ENCODE data around the gene GRIK1.

Gene GRIK1

DNA sequence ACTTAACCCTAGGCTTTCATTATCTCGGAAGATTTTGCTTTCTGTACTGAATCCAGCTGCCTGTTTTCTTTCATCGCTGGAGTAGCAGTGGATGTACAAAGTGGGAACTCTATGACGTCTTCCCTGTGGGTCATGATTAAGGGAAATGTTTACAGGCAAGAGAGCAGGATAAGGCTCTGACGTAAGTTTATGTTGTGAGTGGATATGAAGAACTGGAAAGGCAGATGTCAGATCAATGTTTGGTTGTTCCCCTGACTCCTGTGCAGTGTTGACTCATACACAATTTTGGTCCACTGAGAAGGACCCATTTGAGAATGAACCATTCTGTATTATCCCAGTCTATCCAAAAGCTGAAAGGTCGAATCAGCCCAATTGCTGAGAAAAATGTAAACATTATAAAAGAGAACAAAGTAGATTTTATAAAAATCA is 292.4 kb downstream of the GRIK1 start:
- DNase-seq (ENCODE audit: low read depth in 2 of 3, low spot score in 2 of 3) = no peak

DNA sequence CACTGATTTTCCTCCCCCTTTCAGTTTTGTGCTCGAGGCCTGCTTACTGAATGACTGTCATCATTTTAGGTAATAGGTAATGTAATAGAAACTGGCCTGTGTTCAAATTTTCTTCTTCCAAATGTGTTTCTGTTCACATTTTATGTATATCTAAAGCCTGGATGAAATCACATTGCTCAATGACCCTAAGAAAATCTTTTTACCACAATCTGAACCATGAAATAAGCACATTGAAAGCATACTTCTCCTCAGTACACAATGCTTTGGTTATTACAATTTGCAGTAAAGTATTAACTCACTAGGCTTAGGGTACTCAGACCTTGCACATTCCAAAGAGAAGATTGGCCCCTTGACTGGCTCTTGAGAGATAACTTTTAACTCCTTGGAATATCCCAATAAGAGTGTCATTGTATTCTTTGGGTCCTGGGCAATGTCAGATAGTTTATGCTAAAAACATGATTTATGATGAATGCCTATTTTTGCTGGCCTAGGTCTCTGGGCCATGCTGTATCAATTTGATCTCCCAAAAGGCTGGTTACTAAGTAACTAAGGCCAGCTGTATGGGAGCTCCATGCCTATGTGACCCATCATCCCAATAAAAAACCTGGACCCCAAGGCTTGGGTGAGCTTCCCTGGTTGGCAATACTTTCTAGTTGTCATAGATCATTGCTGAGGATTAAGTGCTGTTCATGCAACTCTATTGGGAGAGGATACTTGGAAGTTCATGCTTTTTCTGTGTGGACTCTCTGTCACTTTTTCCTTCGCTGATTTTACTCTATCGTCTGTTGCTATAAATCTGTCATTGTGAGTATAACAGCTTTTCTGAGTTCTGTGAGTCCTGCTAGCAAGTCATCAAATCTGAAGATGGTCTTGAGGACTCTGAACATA is 293.9 kb downstream of the GRIK1 start:
- DNase-seq (ENCODE audit: low read depth in 2 of 3, low spot score in 2 of 3) = no peak

DNA sequence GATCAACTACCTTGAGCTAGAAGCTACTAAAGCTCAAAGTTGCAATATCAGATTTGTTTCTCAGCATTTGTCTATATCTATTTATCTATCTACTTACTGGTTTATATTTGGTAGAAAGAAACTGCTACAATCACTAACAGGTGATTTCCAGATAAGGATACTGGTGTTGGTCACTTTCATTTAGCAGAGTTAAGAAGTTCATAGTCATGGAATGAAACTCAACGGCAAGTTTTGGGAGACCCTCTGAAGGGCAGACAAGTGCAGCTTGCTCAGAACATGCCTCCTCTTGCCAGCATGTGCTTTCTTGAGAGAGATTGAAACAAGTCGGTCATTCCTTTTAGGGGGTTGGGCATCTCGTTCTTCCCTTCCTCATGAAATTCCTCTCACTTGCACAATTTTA is 296.5 kb downstream of the GRIK1 start:
- DNase-seq (ENCODE audit: low read depth in 2 of 3, low spot score in 2 of 3) = no peak

DNA sequence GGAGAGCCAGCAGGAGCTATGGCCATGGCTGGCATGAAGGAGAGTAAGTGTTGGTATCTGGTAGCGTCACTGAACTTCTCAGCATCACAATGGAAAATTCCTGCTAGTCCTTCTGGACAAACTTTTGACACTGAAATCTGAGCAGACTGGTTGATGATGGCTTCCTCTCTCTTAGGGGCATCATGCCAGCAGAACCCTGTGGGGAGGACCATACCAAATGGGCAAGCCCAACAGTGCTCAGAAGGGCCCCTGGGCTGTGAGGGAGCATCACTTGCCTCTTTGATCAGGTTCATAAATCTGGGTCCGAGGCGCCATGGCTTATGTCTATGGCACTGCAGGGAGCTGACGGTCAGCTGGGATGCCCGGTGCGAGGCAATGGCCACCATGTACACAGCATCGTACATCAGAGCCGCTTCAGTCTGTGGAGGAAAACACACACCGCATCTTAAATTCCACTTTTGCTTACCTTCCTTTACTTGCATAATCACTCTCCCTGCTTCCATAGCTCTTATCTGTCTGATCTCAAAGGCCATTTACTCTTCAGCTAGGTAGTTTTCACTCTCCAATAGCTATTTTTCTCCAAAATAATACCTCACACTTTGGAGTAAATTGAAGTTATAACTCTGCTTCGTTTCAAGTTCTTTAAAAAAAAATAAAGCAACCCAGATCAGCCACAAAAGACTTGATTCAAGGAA is 297.1 kb downstream of the GRIK1 start:
- no peak for DNase-seq (ENCODE audit: low read depth in 2 of 3, low spot score in 2 of 3)

DNA sequence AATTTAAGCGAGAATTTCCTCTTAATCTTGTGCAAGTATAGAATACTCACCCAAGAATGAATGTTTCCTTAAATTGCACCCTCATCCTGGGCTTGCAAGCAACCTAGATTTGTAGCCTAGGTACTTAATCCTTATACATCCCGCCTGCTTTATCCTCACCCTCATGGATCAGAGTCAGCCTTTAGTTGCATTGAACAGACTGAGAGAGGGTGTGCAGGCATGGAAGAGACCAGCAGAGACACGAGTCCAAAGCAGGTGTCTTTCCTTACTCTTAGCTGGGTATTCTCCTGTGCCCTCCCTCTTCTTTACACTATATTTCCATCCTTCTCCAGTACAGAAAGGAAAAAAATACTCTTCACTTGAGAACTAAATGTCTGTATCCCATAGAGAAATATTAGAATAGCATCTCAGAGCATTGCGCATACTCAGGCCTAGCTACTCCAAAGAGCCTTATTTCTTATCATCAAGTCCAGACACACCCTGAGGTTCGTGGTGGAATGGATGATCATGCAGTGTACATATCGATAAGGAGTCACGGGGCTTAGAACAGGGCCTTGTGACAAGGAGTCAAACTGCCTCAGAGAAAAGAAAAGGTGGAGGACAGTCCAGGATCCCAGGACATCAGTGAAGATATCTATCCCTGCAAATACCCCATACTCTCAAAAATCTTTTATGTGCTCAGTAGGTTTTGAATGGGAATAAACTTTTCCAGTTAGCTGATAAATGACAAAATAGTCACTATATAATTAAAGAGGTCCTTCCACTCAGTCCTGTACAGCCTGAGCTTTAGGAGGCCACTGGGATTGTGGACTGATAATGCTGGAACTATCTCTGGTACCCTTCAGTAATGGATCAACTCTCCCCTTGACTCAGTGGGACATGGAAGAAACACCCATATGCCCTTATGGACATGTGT is 297.9 kb downstream of the GRIK1 start:
- DNase-seq (ENCODE audit: low read depth in 2 of 3, low spot score in 2 of 3) = no peak

DNA sequence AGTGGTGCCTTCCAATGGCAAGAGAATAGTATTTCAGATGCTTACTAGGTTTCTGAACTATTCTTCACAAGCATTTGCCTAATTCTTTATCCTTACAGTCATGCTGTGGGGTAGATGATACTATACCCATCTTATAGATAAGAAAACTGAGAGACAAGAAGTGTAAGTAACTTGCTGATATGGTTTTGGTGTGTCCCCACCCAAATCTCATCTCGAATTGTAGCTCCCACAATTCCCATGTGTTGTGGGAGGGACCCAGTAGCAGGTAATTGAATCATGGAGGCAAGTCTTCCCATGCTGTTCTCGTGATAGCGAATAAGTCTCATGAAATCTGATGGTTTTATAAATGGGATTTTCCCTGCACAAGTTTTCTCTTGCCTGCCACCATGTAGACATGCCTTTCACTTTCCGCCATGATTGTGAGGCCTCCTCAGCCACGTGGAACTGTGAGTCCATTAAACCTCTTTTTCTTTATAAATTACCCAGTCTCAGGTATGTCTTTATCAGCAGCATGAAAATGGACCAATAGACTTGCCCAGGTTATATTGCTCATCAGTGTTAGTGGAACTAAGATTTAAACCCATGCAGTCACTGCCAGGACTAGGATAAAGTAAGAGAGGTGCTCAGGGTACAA is 298.7 kb downstream of the GRIK1 start:
- no peak for DNase-seq (ENCODE audit: low read depth in 2 of 3, low spot score in 2 of 3)

DNA sequence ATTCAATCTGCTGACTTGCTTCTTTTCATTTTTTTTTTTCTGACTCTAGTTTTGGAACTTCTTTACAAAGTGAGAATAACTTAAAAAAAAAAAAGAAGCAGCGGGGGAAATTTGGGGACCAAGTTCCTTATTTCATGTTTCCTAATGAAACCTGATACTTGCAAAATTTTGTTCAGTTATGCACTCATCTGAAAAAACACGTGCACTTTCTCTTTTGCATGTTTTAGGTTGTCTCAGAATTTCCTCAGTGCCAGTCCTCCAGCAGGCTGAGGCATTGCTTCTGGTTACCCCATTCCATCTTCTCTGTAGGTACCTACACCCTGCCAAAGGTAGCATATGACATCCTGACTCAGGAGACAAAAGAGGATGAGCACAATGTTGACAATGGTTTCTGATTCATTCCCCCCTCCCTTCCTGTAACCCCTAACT is 299.7 kb downstream of the GRIK1 start:
- no peak for DNase-seq (ENCODE audit: low read depth in 2 of 3, low spot score in 2 of 3)

DNA sequence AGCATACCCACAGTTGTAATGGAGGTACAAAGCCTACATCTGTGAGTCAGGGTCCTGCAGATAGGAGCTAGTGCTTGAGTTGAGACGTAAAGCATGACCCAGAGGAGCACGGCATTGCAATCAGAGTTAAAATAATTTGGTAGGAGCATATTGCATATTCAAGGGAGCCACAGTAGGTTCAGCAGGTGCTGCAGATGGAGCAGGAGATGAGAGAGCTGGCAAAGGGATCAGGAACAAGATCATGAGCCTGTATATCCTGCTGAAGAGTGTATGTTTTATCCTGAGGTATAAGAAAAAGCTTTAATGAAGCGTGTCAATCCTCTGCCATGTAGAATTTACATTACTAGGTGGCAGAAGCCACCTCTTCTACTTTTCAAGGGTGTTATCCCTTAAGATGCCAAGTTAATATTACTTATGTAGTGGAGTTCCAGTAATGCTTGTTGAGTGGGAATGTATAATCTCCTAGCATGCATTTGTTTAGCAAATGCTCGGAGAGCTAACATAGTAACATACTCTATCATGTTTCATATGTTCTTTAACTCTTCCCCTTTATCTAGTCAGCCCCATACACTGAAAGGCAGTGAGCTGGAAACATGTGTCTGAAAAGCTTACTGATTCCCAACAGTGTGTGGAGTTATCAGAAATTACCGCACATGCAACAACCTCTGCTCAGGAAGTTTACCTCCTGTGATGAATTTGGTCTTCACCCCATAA is 300.3 kb downstream of the GRIK1 start:
- no peak for DNase-seq (ENCODE audit: low read depth in 2 of 3, low spot score in 2 of 3)

DNA sequence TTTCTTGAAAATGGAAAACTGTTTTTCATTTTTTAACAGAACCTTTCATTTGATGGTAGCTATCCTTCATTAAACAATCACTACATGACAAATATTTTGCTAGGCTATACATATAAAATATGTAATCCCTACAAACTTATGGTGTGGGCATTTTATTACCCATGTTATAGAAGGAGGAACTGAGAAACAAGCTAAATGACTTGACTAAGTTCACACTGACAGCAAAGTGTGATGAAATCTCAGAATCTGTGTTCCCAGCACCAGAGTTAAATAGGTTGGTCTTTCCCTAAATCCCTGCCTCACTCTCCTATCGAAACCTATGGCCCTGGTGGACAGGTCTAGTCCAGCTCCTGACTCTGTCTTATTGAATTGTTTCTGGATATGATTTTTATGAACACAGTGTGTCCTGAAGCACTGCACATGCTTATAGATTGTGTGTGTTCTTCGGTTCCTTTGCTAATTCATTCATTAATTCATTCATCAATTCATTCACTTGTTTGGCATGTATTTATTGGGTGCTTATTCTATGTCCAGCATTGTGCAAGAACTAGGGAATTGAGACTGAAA is 301.0 kb downstream of the GRIK1 start:
- no peak for DNase-seq (ENCODE audit: low read depth in 2 of 3, low spot score in 2 of 3)

DNA sequence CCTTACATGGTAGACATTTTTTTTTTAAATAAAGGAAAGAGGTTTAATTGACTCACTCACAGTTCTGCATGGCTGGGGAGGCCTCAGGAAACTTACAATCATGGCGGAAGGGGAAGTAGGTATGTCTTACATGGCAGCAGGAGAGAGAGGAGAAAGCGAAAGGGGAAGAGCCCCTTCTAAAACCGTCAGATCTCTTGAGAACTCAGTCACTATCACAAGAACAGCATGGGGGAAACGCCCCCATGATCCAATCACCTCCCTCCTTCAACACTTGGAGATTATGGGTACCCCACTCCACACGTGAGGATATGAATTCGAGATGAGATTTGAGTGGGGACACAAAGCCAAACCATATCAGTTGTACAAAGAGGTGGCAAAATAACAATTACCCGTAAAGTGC is 301.7 kb downstream of the GRIK1 start:
- no peak for DNase-seq (ENCODE audit: low read depth in 2 of 3, low spot score in 2 of 3)

DNA sequence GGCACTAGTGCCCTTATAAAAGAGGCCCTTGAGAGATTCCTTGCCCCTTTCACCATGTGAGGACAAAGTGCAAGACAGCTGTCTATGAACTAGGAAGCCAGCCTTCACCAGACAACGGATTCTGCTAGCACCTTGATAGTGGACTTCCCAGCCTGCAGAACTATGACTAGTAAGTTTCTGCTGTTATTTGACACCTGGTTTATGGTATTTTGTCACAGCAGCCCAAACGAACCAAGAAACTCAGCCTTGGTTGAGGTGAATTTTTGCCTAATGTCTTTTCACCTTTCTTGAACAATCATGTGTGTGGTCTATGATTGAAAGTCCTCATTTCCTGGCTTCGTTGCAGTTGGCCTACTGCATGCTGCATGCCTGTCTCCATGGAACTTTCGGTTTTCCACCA is 302.2 kb downstream of the GRIK1 start:
- DNase-seq (ENCODE audit: low read depth in 2 of 3, low spot score in 2 of 3) = no peak

DNA sequence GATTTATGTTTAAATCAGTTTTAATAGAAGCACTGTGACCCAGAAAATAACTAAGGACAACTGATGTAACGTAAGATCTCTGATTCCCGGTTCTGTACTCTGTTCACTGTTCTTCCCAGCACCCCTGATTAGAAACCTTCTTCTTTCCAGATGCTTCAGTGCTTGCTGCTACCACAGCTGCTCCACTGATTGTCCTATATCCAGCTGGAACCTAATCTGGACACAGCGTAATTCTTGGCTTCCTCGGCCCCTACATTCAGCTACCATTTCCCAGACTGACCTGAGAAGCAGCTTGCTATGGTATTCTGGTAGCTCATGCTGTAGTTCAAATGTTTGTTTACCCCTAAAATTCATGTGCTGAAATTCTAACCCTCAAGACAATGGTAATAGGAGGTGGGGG is 302.7 kb downstream of the GRIK1 start:
- DNase-seq (ENCODE audit: low read depth in 2 of 3, low spot score in 2 of 3) = no peak

DNA sequence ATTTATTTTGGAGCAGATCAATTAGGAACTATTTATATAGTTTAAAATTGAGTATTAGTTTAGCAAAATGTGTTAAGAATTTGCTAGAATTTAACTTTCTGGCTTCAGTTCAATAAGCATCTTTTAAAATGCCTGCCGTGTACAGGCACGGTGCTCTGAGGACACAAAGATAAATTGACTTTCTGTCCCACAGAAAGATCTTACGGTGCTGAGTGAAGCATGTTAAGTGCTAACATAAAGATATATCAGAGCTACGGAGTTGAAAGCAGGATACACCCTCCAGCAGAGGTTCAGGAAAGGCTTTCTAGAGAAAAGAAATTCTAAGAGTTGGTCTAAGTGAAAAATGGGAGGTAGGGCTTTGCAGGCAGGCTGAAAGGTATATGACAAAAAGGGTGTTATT is 305.4 kb downstream of the GRIK1 start:
- no peak for DNase-seq (ENCODE audit: low read depth in 2 of 3, low spot score in 2 of 3)

DNA sequence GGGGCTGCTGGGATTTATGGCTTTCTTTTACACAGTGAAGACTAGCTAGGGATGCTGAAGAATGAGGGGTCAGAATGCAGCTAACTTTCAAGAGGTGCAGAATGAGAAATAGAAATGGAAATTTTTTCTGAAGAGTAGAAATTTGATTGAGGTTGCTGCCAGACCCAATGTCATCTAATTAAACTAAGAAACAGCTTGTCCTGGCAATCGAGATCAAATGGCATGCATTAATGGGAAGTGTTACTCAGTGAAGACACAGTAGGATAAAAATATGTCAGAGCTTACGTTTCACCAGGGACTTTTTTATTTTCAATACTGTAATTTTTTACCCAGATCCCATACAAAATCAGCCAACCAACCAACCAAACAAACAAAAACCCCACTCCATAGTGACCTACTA is 306.0 kb downstream of the GRIK1 start:
- DNase-seq (ENCODE audit: low read depth in 2 of 3, low spot score in 2 of 3) = no peak

DNA sequence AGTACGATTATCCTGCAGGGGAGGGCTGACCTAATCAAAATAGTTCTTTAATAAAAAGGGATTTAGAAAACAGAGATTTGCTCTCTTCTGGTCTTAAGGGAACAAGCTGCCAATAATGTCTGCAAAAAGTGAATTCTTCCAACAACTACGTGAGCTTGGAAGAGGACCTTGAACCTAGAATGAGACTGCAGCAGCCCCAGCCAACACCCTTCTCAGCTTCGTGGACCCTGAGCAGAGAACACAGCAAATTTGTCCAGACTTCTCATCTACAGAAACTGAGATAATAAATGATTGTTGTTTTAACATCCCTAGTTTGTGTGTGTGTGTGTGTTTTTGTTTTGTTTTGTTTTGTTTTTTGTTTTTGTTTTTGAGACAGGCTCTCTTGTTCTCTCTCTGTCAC is 309.4 kb downstream of the GRIK1 start:
- no peak for DNase-seq (ENCODE audit: low read depth in 2 of 3, low spot score in 2 of 3)

DNA sequence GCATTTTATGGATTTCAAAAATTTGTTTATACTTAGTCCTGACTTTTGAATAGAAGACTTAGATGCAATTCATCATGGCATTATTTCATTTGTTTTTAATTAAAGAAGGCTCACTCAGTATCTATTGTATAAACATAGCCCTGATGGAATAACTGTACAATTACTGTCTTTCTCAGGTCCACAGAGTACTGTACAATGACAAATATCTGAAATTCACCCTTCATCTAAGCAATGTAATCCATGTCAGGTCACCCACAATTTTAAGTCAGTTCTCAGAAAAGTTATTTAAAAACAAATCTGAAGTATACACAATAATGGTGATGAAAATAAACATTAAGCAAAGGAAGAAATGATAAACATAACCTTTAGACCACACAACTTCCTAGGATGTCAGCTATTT is 311.9 kb downstream of the GRIK1 start:
- no peak for DNase-seq (ENCODE audit: low read depth in 2 of 3, low spot score in 2 of 3)

DNA sequence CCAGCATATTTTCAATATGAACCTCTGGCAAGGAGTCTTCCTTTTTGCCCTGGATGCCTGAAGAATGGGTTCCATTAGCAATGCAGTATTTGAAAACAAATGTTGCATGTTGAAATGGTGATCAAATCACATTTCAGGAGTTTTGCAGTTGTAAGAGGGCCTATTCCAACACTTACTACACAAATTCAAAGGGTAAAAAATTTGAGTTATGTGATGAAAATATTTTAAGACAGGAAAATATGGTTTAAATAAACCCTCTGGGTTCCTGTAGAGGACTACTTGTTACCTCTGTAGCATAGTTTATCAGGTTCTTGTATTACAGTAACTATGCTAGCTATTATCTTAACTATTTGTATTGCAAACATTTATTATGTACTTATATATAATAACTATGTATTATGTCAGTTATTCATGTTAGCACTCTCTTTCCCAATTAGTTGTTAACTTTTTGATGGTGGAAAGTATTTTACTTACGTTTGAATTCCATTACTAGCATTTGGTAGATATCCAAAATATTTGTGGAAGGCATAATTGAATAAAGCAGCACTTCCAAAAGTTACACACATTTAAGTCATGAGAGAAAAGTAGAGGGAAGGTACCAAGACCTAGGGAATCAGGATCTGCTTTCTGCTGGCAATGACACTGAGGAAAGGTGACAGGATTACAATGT is 312.9 kb downstream of the GRIK1 start:
- DNase-seq (ENCODE audit: low read depth in 2 of 3, low spot score in 2 of 3) = no peak

DNA sequence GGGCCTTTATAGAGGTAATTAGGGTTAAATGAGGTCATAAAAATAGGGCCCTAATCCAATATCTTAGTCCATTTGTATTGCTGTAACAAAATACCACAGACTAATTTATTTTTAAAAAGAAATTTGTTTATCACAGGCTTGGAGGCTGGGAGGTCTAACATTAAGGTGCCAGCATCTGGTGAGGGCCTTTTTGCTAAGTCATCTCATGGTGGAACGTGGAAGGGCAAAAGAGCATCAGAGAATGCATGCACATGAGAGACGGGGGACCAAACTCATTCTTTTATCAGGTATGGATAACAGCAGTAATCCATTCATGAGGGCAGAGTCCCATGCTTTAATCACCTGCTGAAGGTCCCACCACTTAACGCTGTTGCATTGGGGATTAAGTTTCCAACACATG is 313.8 kb downstream of the GRIK1 start:
- DNase-seq (ENCODE audit: low read depth in 2 of 3, low spot score in 2 of 3) = no peak

DNA sequence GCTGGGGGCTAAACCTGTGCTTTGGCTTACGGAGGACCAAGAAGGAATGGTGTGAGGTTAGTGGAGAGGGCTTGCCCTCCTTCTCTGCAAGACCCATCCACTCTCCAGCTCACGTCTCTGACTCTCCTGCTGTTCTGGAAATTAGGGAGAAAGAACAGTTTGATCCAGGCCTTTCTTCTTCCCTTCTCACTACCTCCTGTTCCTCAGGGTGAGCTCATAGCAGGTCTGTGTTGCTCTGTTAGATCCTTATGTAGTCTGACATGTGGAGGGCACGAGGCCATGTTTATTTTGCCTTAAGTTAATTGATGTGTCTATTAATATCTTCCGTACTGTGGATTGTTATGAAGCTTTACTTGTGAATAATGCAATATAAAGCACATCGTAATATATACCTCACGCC is 315.0 kb downstream of the GRIK1 start:
- no peak for DNase-seq (ENCODE audit: low read depth in 2 of 3, low spot score in 2 of 3)

DNA sequence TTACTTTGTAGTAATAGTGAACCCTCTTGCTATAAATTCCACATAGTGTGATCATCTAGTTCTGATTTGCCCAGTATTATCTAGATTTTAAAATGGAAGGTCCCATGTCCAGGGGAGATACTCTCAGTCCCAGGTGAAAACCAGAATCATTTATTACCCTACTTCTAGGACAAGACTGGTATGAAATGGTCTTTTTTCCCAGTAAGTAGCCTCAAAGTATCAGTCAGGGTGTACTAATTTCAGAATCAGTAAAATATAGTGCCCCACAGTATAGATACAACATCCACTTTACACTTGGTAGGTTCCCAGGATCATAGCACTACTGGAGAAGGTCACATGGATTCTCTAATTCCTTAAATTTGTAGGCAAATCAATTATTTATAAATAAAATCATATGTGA is 318.3 kb downstream of the GRIK1 start:
- no peak for DNase-seq (ENCODE audit: low read depth in 2 of 3, low spot score in 2 of 3)

All from activated CD8-positive, alpha-beta memory T cell treated with anti-CD3 and anti-CD28 coated beads for 48 hours (primary cell).